Left lung (tissue), 10 donors: ENCODE data around the gene KDM4C. TPM values are rescaled to one million over a fixed set of nuclear protein-coding genes. Genes with fewer than 3 reads are reported as not detected.

ENCODE experiments used
- ATAC-seq: fragments of 200-7000 bp; cut with Tn5 transposase; one replicate; pipeline ENCODE4 v1.9.1; 2020; ENCODE audit warnings: moderate library complexity
- DNase-seq, 4 donors: peaks; one replicate each; pipeline ENCODE4 v3.0.0-alpha.2; 2013 to 2020
- H3K27ac ChIP-seq, 2 donors: fragments of 200-600 bp; sonication (generic) in 1 of 2; one replicate each; pipeline versions ENCODE4 v1.5.0 to v1.8.0; 2020 to 2021
- H3K27me3 ChIP-seq, 2 donors: fragments of 200-600 bp; sonication (generic) in 1 of 2; one replicate each; pipeline versions ENCODE4 v1.5.0 to v1.8.0; 2020 to 2021
- H3K36me3 ChIP-seq, 2 donors: fragments of 200-600 bp; sonication (generic) in 1 of 2; one replicate each; pipeline versions ENCODE4 v1.5.0 to v1.8.0; 2020 to 2021
- H3K4me1 ChIP-seq, 2 donors: fragments of 200-600 bp; one replicate each; pipeline ENCODE4 v1.8.0; 2021
- H3K4me3 ChIP-seq, 2 donors: fragments of 200-600 bp; sonication (generic) in 1 of 2; one replicate each; pipeline versions ENCODE4 v1.5.0 to v1.8.0; 2020 to 2021; ENCODE audit warnings: mild to moderate bottlenecking in 1 of 2
- H3K9me3 ChIP-seq, 2 donors: fragments of 200-600 bp; sonication (generic) in 1 of 2; one replicate each; pipeline versions ENCODE4 v1.5.0 to v1.8.0; 2020 to 2021
- intact Hi-C, 2 donors: fragments of 100-400 bp; cut with DNase I; formaldehyde crosslinking; loops; one replicate each; pipeline versions ENCODE4 v1.11.2 to v1.14.2; 2022
- polyA plus RNA-seq, 6 donors: library from polyadenylated mRNA; unstranded; fragments of 120-200 nt; gene quantifications; one replicate each; pipeline ENCODE4 v1.2.1, GENCODE V29; 2013; ENCODE audit not compliant: insufficient read length in 6 of 6
- total RNA-seq, 2 donors: library from RNA; stranded (reverse); fragmentation: NEBNext Ultra II Directional; extraction: Animal tissue kit (Norgen Biotek cat#: 25700); gene quantifications; one replicate each; pipeline ENCODE4 v1.2.1, GENCODE V29; 2021
- TF ChIP-seq, protein P1 (sequence below), 2 donors: fragments of 200-600 bp; sonication (generic) in 1 of 2; IDR thresholded peaks; one replicate each; pipeline versions ENCODE4 v1.5.0 to v1.8.0; 2021; ENCODE audit warnings: antibody characterized with exemption in 2 of 2
- donor health status: DM: no; HTN: yes; CAD: no.
- donor health status: DM: no; HTN: no; CAD: no.

Gene KDM4C
- total and polyA plus RNA-seq, 8 donors, result 11.7 to 34.8 (median 15.2) TPM

DNA sequence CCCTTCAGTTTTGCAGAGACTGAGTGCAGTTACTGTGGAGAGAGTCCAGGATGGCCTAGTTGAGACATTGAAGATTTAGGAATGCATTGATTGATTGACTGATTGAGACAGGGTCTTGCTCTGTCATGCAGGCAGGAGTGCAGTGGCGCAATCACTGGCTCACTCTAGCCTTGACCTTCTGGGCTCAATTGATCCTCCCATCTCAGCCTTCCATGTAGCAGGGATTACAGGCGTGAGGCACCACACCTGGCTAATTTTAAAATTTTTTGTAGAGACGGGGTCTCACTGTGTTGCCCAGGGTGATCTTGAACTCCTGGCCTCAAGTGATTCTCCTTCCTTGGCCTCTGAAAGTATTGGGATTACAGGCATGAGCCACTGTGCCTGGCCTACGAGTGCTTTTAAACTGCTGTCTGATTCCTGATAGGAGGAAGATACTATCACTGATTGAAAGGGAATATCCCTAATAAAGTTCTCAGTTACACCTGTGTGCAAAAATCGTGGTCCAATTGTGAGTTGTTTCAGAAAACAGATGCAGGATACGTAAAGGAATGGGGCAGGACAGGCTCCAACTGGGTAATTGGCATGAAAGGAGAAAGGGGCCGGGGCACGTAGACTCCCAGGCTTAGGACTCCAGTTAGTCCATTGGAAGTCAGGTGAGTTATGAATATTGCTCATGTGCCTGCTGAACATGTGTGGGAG, 87.5 kb downstream of the KDM4C start:
- H3K4me3 ChIP-seq, result no peak overlapping the region
- intact Hi-C loops, result no loop called here
- H3K27ac ChIP-seq, result no peak overlapping the region
- H3K4me1 ChIP-seq, result no peaks in the 10 kb centered on the region
- DNase-seq (no peak), ATAC-seq (no peak)
- no peaks in the 10 kb centered on the region for H3K9me3 ChIP-seq
- H3K27me3 ChIP-seq, result no peaks in the 10 kb centered on the region
- peaks cover 0 to 15% of the 10 kb centered on the region in 2 donors for H3K36me3 ChIP-seq
- TF ChIP-seq, protein P1, sequence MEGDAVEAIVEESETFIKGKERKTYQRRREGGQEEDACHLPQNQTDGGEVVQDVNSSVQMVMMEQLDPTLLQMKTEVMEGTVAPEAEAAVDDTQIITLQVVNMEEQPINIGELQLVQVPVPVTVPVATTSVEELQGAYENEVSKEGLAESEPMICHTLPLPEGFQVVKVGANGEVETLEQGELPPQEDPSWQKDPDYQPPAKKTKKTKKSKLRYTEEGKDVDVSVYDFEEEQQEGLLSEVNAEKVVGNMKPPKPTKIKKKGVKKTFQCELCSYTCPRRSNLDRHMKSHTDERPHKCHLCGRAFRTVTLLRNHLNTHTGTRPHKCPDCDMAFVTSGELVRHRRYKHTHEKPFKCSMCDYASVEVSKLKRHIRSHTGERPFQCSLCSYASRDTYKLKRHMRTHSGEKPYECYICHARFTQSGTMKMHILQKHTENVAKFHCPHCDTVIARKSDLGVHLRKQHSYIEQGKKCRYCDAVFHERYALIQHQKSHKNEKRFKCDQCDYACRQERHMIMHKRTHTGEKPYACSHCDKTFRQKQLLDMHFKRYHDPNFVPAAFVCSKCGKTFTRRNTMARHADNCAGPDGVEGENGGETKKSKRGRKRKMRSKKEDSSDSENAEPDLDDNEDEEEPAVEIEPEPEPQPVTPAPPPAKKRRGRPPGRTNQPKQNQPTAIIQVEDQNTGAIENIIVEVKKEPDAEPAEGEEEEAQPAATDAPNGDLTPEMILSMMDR (IDR thresholded peaks at IDR 0.05), result no peak

DNA sequence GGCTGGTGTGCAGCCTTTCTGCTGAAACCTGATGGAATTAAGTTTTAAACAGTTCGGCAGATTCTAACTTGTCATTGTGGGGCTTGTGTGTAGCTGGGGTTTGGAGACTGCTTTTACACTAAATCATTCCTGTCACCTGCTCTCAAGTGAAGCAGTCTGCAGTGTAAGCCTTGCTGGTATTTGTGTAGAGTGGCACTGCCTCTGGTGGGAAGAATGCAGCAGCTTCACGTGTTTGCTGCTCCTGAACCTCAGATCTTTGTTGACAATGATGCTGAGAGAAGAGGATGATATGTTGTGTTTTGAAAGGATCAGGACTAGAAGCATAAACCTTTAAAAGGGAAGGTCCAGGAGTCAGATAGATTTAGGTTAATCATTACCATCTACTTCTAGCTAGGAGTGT, 88.1 kb downstream of the KDM4C start:
- TF ChIP-seq, protein P1 (IDR thresholded peaks at IDR 0.05), result no peak
- DNase-seq (no peak), ATAC-seq (peak; percentile 76)
- intact Hi-C loops, result no loop called here
- Histone ChIP-seq H3K27me3 (no peaks in the 10 kb centered on the region), H3K27ac (no peak overlapping the region), H3K4me1 (no peaks in the 10 kb centered on the region), H3K9me3 (no peaks in the 10 kb centered on the region), H3K36me3 (peaks cover 0 to 21% of the 10 kb centered on the region in 2 donors), H3K4me3 (no peak overlapping the region)

DNA sequence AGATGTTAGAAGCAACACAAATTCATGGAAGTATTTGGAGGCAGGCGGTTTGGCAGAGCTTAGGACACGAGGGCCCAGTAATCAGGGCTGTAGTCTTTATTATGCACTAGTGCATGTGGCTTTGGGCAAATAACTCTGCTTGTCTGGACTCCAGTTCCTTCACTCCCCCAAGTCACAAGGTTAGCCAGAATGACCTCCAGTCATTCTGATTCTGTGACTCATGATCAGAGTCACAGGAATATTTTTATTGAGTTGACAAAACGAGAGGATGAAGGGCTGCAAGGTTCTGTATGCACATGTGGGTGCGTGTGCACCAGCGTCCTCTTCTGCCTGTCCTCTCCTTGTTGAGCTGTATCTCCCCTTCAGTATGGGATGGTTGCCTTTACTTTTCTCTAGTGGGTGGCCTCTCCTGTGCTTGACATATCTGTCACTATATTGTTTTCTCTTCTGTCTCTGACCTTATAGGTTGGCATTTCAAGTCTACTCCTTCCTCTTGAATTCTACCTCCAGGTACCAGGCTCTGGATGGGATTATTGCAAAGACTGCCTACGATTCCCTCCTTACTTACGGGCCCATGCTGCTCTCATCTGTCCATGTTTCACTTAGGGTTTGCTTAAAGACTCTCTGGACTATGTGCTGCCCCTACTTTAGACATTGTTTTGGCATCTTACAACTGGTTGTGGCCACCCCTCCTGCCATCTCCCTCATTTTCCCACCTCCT, 94.6 kb downstream of the KDM4C start:
- H3K9me3 ChIP-seq, result no peaks in the 10 kb centered on the region
- DNase-seq (no peak), ATAC-seq (no peak)
- H3K27me3 ChIP-seq, result no peaks in the 10 kb centered on the region
- H3K27ac ChIP-seq, result no peak overlapping the region
- H3K36me3 ChIP-seq, result peaks cover 0 to 28% of the 10 kb centered on the region in 2 donors
- no peak overlapping the region for H3K4me3 ChIP-seq
- TF ChIP-seq, protein P1 (IDR thresholded peaks at IDR 0.05), result no peak
- H3K4me1 ChIP-seq, result no peaks in the 10 kb centered on the region
- intact Hi-C loops, result no loop called here

DNA sequence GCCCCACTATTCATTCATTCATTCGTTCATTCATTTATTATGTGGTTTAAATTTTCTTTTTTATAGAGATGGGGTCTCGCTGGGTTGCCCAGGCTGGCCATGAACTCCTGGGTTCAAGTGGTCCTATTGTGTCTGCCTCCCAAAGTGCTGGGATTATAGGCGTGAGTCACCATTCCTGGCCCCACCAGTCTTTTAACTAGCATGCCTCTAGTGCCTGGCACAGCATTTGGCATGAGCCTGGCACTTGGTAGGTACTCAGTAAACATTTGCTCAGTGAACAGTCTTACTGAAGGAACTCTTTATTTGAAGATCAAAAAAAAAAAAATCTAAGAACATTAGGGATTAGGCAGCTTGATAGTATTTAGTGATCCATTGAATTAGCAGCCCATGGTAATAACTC, 98.1 kb downstream of the KDM4C start:
- Histone ChIP-seq H3K4me3 (no peak overlapping the region), H3K27ac (no peak overlapping the region), H3K9me3 (no peaks in the 10 kb centered on the region), H3K4me1 (no peaks in the 10 kb centered on the region), H3K27me3 (no peaks in the 10 kb centered on the region), H3K36me3 (peaks cover 0 to 18% of the 10 kb centered on the region in 2 donors)
- DNase-seq, result peak in 1 of 4 donors; percentile 51
- TF ChIP-seq, protein P1 (IDR thresholded peaks at IDR 0.05), result no peak
- intact Hi-C loops, result no loop called here
- ATAC-seq, result peak; percentile 93

DNA sequence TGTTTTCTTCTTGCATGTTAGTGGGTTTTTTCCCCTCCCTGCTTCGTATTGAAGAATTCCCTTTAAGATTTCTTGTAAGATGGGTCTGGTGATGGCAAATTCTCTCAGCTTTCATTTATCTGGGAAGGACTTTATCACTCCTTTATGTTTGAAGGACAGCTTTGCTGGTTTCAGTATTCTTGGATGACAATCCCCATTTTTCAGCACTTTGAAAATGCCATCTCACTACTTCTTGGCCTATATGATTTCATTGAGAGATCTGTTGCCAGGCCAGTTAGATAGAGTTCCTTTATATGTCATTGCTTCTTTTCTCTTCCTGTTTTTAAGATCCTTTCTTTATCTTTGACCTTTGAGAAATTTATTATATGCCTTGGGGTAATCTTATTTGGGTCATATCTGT, 106.3 kb downstream of the KDM4C start:
- no peak for DNase-seq
- H3K27me3 ChIP-seq, result no peaks in the 10 kb centered on the region
- TF ChIP-seq, protein P1 (IDR thresholded peaks at IDR 0.05), result no peak
- no peak overlapping the region for H3K4me3 ChIP-seq
- no peak overlapping the region for H3K27ac ChIP-seq
- H3K4me1 ChIP-seq, result no peaks in the 10 kb centered on the region
- peaks cover 0 to 14% of the 10 kb centered on the region in 2 donors for H3K36me3 ChIP-seq
- intact Hi-C loops, result no loop called here
- no peak for ATAC-seq
- peaks cover 0 to 20% of the 10 kb centered on the region in 2 donors for H3K9me3 ChIP-seq
